ENCODE data around the gene PLEKHG2.
A peak's percentile ranks its signal among the peaks of the same experiment; 100 is the strongest.
"Not testable (repeated sequence)": the region's sequence is repeated elsewhere in the genome, so short reads cannot be mapped to it uniquely, and the experiment has no call there.

The PLEKHG2 gene, protein sequence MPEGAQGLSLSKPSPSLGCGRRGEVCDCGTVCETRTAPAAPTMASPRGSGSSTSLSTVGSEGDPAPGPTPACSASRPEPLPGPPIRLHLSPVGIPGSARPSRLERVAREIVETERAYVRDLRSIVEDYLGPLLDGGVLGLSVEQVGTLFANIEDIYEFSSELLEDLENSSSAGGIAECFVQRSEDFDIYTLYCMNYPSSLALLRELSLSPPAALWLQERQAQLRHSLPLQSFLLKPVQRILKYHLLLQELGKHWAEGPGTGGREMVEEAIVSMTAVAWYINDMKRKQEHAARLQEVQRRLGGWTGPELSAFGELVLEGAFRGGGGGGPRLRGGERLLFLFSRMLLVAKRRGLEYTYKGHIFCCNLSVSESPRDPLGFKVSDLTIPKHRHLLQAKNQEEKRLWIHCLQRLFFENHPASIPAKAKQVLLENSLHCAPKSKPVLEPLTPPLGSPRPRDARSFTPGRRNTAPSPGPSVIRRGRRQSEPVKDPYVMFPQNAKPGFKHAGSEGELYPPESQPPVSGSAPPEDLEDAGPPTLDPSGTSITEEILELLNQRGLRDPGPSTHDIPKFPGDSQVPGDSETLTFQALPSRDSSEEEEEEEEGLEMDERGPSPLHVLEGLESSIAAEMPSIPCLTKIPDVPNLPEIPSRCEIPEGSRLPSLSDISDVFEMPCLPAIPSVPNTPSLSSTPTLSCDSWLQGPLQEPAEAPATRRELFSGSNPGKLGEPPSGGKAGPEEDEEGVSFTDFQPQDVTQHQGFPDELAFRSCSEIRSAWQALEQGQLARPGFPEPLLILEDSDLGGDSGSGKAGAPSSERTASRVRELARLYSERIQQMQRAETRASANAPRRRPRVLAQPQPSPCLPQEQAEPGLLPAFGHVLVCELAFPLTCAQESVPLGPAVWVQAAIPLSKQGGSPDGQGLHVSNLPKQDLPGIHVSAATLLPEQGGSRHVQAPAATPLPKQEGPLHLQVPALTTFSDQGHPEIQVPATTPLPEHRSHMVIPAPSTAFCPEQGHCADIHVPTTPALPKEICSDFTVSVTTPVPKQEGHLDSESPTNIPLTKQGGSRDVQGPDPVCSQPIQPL (N-terminal part only)

DNA sequence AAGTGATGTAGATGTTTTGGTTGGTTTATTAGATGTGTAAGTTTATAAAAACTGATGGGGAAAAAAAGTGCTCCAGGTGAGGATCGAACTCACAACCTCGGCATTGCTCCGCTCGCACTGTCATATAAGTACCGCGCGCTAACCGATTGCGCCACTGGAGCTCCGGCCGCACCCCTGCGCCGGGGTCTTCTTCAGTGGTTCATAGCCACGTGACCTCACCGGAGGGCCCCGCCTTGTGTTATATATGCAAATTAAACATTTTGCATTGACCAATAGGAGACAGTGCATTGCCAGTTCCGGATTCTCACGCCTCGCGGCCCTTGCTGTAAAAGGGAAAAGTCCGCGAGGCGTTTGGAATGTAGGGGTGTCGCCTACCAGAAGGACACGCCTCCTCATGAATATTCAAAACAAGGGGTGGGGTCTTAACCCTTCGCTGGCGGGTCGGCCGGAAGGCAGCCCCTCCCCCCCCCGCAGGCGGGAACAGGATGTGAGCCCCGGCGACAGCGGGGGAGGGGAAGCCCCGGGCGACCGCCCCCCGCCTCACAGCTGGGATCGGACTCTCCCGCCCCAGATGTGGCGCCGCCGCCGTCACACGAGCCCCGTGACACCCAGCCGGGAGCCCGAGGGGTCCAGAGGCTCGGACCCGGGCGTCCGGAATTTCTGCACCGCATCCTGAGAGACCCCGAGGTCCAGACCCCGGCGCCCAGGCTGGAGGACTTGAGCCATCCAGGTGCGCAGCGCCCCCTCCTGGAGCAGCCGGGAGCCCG, at the start of gene PLEKHG2:
TSS of gene PLEKHG2 (plus strand) at position 570 of the 767 bp plus-strand sequence. CDS start 1,418 bp downstream, outside the sequence.
- DNase-seq (ENCODE audit: low read depth): peak; percentile 93

DNA sequence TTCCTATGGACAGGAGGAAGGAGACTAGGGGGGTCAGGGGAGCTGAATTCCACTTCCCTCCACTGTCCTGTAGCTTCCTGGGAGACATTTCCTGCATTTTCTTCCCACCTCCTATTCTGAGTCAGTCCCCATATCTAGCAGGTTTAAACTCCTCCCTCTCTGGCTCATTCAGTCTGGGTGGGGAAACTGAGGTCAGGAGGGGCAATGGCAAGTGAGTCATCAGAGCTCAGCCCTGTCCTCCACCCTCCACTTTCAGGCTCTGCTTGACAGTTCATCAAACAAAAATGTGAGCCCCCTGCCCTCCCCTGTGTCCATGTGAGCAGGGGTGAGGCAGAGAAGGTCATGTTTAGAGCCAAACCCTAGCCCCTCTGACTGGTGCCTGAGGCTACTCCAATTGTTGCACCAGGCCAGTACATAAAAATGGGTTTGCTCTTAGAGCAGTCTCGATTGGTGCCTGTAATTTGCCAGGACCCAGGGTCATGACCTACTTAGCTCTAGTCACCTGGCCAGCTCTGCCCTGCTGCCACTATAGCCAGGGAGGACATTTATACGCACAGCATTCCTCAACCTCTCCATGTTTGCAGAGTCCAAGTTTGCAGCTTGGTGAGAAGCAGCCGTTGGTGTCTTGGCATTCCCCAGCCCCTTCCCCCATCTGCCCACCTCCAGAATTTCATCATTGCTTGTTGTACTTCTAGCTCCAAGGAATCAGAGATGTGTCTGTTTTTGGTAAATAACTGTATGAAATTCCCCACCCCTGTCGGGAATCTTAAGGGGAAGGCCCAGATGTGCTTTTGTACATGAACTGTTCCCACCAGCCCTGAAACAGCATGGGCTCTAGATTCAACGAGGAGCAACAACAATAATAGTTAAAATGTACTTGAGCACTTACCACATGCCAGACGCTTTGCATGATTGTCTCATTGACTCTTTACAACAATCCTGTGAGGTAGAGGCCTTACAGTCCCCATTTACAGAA, 49.5 kb upstream of the PLEKHG2 start:
- DNase-seq (ENCODE audit: low read depth): no peak

DNA sequence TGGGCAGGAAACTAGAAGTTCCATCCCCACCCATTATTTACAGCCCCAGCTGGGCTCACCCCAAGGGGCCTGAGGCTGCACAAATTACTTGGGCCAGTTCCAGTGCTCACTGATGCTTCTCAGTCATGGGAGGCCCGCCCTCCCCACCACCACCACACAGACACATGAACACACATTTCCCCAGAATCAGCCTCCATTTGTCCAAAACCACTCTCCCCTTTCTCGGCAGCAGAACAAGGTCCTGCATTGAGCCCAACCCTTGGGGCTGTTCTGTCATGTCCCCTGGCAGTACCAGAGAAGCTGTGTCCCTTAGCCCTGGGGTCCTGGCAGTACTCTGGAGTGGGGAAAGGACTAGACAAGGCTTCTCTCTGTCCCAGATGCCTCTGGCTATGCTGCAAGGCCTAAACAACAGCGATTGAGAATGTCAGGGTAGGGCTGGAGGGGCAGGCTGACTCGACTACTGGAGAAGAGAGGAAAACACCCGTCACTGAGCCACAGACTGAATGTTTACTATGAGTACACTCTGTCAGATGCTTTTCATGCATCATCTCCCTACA, 48.5 kb upstream of the PLEKHG2 start:
- DNase-seq (ENCODE audit: low read depth): no peak

DNA sequence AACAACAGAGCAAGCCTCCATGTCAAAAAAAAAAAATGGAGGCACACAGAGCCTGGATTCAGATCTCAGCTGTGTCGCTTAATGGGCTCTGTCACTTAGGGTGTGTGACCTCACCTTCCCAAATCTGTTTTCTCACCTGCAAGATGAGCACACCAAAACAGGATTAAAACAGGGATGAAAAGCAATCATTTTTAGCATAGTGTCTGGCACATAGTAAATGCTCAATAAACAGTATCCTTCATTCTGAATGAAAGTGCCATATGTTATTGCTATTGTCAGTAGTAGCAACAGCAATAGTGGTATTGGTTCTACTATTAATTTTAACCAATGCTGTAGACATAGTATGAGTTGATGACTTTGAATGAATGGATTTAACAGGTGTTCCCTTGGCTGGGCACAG, 46.9 kb upstream of the PLEKHG2 start:
- no peak for DNase-seq (ENCODE audit: low read depth)

DNA sequence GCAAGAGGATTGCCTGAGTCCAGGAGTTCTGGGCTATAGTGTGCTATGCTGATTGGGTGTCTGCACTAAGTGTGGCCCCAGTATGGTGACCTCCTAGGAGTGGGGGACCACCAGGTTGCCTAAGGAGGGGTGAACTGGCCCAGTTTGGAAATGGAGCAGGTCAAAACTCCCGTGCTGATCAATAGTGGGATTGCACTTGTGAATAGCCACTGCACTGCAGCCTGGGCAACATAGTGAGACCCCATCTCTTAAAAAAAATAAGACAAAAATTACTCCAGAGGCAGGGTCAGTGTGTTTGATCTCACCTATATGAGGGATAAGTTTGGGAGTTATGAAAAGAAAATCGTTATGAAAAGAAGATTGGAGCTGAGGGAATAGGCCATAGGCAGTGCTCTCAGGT, 43.3 kb upstream of the PLEKHG2 start:
- no peak for DNase-seq (ENCODE audit: low read depth)

DNA sequence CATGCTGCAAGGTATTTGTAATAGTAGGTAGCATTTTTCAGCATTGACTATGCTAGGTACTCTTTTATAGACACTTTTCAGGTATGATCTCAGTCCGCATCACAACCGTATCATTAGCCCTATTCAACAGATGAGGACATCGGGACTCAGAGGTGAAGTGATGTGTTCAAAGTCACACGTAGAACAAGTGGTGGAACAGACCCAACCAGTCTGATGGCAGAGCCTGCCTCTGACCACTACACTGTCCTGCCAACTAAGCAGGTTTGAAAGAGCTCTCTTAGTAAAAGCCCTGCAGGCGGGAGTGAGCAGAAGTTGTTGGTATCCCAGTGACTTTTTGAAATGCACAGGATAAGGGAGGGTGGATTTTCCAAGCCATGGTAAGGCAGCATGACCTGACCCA, 41.7 kb upstream of the PLEKHG2 start:
- no peak for DNase-seq (ENCODE audit: low read depth)

DNA sequence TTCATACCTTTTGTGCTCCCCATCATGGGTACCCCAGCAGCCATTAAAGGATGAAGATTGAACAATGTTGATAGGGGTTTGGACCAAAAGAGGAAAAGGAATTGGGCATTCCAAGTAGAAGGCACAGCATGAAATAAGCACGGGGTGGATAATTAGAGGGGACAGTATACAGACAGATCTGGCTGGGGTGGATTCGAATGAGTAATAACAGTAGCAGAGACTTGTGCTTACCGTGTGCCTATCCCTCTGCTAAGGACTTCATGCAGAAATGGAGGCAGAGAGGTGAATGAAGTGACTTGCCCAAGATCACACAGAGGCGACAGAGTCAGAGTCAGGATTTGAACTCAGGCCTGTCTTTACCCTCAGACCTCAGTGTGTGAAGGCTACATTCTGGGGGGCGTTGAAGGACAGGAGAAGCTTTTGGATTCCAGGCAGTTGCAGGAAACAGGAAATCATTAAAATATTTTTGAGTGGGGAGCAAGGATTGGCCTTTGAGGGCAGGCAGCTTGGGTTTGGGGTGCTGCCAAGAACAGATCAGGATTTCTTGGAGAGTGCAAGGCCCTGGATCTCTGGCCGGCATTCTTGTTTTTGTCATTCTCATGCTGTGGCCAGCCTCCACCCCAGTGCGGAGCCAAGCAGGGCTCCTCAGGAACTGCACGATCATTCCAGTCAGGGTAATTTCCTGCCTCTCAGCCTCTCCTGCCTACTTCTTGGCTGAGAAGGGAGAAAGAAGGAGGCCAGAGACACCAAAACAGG, 40.2 kb upstream of the PLEKHG2 start:
- DNase-seq (ENCODE audit: low read depth): no peak

DNA sequence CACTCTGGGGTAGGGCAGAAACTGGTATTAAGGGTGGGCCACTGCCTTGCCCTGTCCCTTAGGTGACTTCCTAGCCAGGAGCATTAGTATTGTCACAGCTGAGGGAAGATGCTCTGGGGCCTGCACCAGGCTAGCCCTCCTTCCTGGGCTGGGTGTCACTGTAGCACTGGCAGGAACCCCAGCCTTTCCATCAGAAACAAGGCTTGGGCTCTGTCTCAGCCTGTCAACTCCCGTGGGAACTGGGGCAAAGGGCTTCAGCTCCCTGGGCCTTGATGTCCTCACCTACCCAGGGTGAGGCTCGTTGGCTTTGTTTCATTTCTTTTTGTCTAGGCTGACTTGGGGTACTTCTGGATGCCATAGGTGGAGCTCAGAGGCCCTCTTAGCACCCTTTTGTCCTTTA, 39.5 kb upstream of the PLEKHG2 start:
- DNase-seq (ENCODE audit: low read depth): no peak

DNA sequence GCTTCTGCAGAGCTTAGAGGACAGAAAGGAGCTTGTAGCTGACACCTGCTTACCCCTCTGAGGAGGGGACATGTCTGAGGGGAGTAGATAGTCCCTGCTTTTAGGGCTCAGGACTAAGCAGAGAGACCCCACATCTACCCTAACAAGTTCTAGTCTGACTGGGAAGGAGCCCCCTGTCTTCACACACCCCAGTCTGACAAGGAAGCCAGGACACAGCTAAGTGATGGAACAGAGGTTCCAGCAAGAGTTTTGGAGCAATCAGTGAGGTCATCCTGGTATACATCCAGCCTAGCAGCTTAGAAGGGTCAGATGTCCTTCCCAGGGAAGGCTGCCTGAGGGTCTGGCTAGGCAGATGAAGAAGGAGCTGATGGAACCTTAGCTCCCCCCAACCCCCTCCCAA, 36.5 kb upstream of the PLEKHG2 start:
- no peak for DNase-seq (ENCODE audit: low read depth)

DNA sequence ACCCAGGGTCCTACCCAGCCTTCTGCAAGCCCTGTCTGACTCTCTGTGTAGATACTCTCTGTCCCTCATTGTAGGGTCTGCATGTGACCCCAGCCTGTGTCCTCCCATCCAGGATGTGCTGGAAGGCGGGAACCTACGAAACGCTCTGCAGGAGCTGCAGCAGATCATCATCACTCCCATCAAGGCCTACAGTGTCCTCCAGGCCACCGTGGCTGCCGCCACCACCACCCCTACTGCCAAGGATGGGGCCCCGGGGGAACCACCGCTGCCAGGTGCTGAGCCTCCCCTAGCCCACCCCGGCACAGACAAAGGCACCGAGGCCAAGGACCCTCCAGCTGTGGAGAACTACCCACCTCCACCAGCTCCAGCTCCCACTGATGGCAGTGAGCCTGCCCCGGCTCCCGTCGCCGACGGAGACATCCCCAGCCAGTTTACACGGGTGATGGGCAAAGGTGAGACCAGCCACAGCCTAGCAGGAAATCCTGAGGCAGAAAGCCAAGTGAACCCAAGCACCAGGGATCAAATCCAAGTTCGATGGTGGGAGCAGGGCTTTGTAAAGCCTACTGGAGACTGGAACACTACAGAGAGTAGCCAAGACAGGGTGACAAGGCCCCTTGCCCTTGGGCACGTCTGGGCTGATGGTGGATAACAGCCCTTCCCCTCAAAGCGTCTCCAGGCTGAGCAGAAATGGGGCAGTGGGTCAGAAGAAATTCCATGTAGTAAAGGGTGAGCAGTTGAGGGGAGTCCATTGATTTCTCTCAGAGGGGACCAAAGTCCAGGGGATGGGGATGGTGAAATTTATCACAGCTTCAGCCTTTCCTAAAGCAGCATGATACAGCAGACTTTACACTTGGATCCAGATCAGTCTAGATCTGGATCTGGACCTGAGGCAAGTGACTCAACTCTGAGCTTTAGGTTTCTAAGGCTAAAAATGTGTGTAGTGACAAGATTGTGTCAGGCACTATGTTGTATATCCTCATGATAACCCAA, 34.8 kb upstream of the PLEKHG2 start:
- DNase-seq (ENCODE audit: low read depth): no peak

DNA sequence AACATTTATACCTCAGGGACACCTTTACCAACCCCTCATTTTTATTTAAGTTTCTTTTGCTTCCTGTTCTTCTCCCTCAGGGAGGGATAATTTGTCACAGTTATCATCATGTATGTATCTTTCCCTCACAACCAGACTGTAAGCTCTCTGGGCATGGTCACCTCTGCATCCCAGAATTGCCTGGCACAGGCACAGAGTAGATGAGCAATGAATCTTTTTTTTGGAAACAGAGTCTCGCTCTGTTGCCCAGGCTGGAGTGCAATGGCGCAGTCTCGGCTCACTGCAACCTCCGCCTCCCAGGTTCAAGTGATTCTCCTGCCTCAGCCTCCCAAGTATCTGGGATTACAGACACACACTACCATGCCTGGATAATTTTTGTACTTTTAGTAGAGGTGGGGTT, 33.1 kb upstream of the PLEKHG2 start:
- not testable (repeated sequence) for DNase-seq (ENCODE audit: low read depth)

DNA sequence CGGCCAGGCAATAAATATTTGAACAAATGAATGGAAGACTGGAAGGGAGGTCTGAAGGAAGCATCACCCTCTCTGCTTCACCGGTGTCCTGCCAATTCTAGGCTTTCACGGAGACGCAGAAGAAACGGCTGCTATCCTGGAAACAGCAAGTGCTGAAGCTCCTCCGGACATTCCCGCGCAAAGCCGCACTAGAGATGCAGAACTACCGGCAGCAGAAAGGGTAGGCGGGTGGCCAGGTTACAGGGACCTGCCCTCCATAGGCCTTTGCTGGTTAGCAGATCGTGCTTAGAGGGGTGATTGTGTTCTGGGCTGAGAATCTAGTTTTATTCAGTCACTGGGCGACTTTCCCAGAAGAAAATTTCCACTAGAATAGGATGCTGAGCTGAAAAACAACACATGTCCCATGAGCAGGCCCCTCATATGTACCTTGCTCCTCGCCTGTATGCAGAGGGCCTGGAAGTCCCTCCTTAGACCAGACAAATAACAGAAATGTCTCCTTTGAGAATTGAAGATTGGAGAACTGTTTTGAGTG, 32.5 kb upstream of the PLEKHG2 start:
- DNase-seq (ENCODE audit: low read depth): no peak

DNA sequence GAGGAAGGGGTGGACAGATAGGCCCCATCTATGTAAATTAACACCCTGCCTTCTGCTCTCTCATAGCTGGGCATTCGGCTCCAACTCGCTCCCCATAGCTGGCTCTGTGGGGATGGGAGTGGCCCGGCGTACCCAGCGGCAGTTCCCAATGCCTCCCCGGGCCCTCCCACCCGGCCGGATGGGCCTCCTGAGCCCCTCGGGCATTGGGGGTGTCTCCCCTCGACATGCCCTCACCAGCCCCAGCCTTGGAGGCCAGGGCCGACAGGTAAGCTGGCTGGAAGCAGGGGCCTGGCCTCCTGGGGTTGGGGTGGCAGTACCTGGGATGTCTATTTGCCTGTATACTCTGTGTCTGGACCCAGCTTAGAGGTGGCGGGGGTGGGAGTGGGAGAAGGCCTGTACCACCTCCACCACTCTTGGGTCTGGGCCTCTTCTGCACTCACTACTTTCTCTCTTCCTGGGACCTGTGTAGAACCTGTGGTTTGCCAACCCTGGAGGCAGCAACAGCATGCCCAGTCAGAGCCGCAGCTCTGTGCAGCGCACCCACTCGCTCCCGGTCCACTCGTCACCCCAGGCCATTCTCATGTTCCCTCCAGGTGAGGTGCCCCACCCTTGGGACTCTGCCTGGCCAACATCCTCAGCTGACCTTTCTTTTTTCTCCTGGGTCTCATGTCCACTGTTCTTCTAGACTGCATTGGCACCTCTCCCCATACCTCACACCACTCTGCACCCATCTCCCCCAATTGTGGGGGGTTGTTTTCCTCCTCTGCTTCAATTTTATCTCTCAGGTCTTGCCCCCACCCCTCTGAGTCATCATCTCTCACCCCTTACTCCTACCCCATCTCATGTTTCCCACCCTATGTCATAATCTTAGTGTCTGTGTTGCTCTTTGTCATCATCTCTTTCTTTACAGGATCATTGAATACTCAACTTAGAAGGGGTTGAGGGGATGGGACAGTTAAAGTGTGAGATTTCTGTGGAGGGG, 31.7 kb upstream of the PLEKHG2 start:
- DNase-seq (ENCODE audit: low read depth): no peak

DNA sequence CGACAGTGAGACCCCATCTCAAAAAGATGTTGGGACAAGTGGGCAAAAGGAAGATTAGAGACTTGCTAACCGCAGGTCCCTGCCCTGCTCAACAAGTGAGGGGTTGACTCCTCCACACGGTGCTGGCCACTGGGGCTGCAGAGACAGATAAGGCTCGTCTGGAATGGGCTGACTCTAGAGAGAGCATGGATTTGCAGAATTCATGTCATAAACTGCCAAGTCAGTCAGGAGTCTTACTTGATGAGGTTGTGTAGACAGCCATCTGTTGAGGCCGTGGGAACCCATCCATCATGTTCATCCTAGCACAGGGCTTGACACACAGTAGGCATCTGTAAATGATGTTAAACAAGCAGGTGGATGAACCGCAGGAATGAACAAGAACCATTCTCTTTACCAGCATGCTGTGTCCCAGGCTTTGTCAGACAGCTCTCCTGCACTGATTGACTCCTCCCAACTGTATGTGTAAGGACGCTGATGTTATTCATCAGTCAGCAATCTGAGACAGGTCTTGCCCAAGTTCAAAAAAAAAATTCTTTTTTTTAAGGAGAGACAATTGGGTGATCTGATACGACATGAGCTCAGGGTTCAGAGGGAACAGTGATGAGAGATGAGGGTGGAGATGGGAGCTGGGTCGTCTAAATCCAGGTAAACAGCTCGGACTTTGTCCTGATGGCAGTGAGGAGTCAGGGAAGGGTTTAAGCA, 30.4 kb upstream of the PLEKHG2 start:
- no peak for DNase-seq (ENCODE audit: low read depth)

DNA sequence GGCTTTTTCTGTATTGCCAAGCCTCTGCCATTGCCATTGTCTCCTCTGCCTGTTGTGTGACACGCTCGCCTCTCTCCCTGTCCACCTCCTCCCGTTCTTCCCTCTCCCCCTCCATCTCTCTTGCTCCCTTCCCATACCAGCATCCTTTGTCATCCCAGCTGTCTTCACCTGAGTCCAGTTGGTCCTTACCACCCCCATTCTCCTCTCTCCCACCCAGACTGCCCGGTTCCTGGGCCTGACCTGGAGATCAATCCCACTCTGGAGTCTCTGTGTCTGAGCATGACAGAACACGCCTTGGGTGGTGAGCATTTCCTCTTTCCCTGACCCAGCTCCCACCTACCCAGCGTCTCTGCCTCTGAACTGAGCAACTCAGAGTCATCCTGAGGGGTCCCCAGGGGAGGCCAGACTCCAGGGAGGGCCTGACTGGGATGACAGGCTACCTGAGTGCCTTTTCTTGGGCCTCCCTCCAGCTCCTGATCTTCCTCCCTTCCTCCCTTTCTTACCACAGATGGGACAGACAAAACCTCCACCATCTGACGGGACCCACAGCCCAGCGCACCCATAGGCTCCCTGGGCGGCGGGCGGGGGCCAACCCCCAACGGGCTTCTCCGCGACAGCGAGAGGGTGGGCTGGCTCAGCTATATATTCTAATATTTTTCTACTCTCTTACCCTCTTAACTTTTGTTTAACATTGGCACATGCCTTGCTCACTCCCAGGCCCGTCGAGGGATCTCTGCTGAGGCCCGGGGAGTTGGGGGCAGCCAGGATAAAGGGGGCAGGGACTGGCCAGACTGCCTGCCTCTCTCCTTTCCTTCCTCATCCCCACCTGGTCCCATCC, 29.3 kb upstream of the PLEKHG2 start:
- no peak for DNase-seq (ENCODE audit: low read depth)
